HepG2 (cell line): ENCODE results near the gene RSAD1. TPM values are rescaled to one million over a fixed set of nuclear protein-coding genes. Genes with fewer than 3 reads are reported as not detected.

Source experiments
- ATAD3A ChIP-seq: sonication (generic); formaldehyde crosslinking; IDR thresholded peaks from 2 replicates; pipeline ENCODE4 v1.4.0; 2020; ENCODE audit warnings: missing genetic modification reagents
- DPF2 ChIP-seq: sonication (generic); formaldehyde crosslinking; IDR thresholded peaks from 2 replicates; pipeline ENCODE4 v1.4.0; 2020; ENCODE audit warnings: mild to moderate bottlenecking, low read depth, missing genetic modification reagents, borderline replicate concordance
- HOXA3 ChIP-seq: sonication (generic); formaldehyde crosslinking; IDR thresholded peaks from 2 replicates; pipeline ENCODE4 v1.5.0; 2020; ENCODE audit warnings: missing genetic modification reagents
- PHB2 ChIP-seq: fragments of 450-650 bp; IDR thresholded peaks from 2 replicates; pipeline ENCODE4 v1.6.1; 2018; ENCODE audit not compliant: partially characterized antibody
- POGK ChIP-seq: sonication (generic); formaldehyde crosslinking; conservative IDR thresholded peaks from 2 replicates; pipeline ENCODE4 v1.8.0; 2022; ENCODE audit warnings: mild to moderate bottlenecking, moderate library complexity, missing genetic modification reagents
- SATB2 ChIP-seq: sonication (generic); formaldehyde crosslinking; IDR thresholded peaks from 2 replicates; pipeline ENCODE4 v1.5.0; 2020; ENCODE audit warnings: missing genetic modification reagents
- TBP ChIP-seq: sonication (generic); formaldehyde crosslinking; IDR thresholded peaks from 2 replicates; pipeline ENCODE4 v1.5.0; 2020; ENCODE audit warnings: missing genetic modification reagents
- ZFP36L1 ChIP-seq: sonication (generic); formaldehyde crosslinking; IDR thresholded peaks from 2 replicates; pipeline ENCODE4 v1.8.0; 2022; ENCODE audit warnings: mild to moderate bottlenecking, missing genetic modification reagents, moderate library complexity
- ZNF274 ChIP-seq: sonication (generic); formaldehyde crosslinking; IDR thresholded peaks from 2 replicates; pipeline ENCODE4 v1.5.1; 2020; ENCODE audit warnings: mild to moderate bottlenecking, missing genetic modification reagents
- ZSCAN25 ChIP-seq: sonication (generic); formaldehyde crosslinking; IDR thresholded peaks from 2 replicates; pipeline ENCODE4 v1.8.0; 2022; ENCODE audit warnings: mild to moderate bottlenecking, missing genetic modification reagents
- polyA plus RNA-seq, 8 experiments: library from polyadenylated mRNA; depleted of rRNA in 3 of 8; stranded (reverse) in 7 of 8; unstranded in 1 of 8; fragments of >200 nt; fragmentation: Illumina TruSeq in 4 of 8; extraction: Trizol in 4 of 8; gene quantifications; 2 replicates each; pipeline versions ENCODE4 v1.2.1 to v1.2.3, GENCODE V29; 2011 to 2016; ENCODE audit warnings: low read depth in 4 of 8, missing spikeins in 1 of 8, mixed read lengths in 1 of 8; ENCODE audit not compliant: insufficient read depth in 1 of 8
- total RNA-seq, 5 experiments: library from RNA; depleted of rRNA; stranded (reverse); fragments of >200 nt; fragmentation: Illumina TruSeq; extraction: Trizol; gene quantifications; 2 replicates each; pipeline ENCODE4 v1.2.3, GENCODE V29; 2016; ENCODE audit warnings: low read depth in 1 of 5
- TF ChIP-seq, protein P1 (sequence below): IDR thresholded peaks from 2 replicates; pipeline ENCODE4 v1.6.1; 2016; ENCODE audit warnings: mild to moderate bottlenecking
- TF ChIP-seq, protein P2 (sequence below): sonication (generic); formaldehyde crosslinking; conservative IDR thresholded peaks from 2 replicates; pipeline ENCODE4 v1.4.0; 2020; ENCODE audit warnings: mild to moderate bottlenecking, missing genetic modification reagents, moderate library complexity
- TF ChIP-seq, protein P3 (sequence below): IDR thresholded peaks from 2 replicates; pipeline ENCODE4 v1.6.1; 2016; ENCODE audit warnings: low read depth
- TF ChIP-seq, protein P4 (sequence below): sonication (generic); formaldehyde crosslinking; IDR thresholded peaks from 2 replicates; pipeline ENCODE4 v1.4.0; 2020; ENCODE audit warnings: missing genetic modification reagents, mild to moderate bottlenecking, borderline replicate concordance
- TF ChIP-seq, protein P5 (sequence below), 2 experiments: sonication (generic) in 1 of 2; formaldehyde crosslinking in 1 of 2; IDR thresholded peaks; 2 replicates each; pipeline versions ENCODE4 v1.5.1 to v1.6.1; 2011 to 2020; ENCODE audit warnings: borderline replicate concordance in 1 of 2, low read depth in 1 of 2, low read length in 1 of 2, mild to moderate bottlenecking in 1 of 2, missing genetic modification reagents in 1 of 2, moderate library complexity in 1 of 2

The RSAD1 gene
- total and polyA plus RNA-seq, 2 of the 13 experiments (the other 11 are each of a cell fraction or from before 2014, with no cell fraction given), result 22.7 to 27.7 TPM

- no peak for TF ChIP-seq DPF2 (CRISPR knock-in tag)
- peak; percentile 81; the same call in 1 of the 2 replicates for TF ChIP-seq ZNF274
- TF ChIP-seq, protein P1, sequence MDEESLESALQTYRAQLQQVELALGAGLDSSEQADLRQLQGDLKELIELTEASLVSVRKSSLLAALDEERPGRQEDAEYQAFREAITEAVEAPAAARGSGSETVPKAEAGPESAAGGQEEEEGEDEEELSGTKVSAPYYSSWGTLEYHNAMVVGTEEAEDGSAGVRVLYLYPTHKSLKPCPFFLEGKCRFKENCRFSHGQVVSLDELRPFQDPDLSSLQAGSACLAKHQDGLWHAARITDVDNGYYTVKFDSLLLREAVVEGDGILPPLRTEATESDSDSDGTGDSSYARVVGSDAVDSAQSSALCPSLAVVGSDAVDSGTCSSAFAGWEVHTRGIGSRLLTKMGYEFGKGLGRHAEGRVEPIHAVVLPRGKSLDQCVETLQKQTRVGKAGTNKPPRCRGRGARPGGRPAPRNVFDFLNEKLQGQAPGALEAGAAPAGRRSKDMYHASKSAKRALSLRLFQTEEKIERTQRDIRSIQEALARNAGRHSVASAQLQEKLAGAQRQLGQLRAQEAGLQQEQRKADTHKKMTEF, result no peak
- TF ChIP-seq, protein P2, sequence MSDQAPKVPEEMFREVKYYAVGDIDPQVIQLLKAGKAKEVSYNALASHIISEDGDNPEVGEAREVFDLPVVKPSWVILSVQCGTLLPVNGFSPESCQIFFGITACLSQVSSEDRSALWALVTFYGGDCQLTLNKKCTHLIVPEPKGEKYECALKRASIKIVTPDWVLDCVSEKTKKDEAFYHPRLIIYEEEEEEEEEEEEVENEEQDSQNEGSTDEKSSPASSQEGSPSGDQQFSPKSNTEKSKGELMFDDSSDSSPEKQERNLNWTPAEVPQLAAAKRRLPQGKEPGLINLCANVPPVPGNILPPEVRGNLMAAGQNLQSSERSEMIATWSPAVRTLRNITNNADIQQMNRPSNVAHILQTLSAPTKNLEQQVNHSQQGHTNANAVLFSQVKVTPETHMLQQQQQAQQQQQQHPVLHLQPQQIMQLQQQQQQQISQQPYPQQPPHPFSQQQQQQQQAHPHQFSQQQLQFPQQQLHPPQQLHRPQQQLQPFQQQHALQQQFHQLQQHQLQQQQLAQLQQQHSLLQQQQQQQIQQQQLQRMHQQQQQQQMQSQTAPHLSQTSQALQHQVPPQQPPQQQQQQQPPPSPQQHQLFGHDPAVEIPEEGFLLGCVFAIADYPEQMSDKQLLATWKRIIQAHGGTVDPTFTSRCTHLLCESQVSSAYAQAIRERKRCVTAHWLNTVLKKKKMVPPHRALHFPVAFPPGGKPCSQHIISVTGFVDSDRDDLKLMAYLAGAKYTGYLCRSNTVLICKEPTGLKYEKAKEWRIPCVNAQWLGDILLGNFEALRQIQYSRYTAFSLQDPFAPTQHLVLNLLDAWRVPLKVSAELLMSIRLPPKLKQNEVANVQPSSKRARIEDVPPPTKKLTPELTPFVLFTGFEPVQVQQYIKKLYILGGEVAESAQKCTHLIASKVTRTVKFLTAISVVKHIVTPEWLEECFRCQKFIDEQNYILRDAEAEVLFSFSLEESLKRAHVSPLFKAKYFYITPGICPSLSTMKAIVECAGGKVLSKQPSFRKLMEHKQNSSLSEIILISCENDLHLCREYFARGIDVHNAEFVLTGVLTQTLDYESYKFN (CRISPR knock-in tag), result no peak
- TF ChIP-seq, protein P3, sequence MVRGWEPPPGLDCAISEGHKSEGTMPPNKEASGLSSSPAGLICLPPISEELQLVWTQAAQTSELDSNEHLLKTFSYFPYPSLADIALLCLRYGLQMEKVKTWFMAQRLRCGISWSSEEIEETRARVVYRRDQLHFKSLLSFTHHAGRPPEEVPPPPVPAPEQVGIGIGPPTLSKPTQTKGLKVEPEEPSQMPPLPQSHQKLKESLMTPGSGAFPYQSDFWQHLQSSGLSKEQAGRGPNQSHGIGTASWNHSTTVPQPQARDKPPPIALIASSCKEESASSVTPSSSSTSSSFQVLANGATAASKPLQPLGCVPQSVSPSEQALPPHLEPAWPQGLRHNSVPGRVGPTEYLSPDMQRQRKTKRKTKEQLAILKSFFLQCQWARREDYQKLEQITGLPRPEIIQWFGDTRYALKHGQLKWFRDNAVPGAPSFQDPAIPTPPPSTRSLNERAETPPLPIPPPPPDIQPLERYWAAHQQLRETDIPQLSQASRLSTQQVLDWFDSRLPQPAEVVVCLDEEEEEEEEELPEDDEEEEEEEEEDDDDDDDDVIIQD (CRISPR knock-in tag), result no peak
- TF ChIP-seq POGK (CRISPR knock-in tag), result no peak
- TF ChIP-seq SATB2 (CRISPR knock-in tag), result no peak
- TF ChIP-seq, protein P4, sequence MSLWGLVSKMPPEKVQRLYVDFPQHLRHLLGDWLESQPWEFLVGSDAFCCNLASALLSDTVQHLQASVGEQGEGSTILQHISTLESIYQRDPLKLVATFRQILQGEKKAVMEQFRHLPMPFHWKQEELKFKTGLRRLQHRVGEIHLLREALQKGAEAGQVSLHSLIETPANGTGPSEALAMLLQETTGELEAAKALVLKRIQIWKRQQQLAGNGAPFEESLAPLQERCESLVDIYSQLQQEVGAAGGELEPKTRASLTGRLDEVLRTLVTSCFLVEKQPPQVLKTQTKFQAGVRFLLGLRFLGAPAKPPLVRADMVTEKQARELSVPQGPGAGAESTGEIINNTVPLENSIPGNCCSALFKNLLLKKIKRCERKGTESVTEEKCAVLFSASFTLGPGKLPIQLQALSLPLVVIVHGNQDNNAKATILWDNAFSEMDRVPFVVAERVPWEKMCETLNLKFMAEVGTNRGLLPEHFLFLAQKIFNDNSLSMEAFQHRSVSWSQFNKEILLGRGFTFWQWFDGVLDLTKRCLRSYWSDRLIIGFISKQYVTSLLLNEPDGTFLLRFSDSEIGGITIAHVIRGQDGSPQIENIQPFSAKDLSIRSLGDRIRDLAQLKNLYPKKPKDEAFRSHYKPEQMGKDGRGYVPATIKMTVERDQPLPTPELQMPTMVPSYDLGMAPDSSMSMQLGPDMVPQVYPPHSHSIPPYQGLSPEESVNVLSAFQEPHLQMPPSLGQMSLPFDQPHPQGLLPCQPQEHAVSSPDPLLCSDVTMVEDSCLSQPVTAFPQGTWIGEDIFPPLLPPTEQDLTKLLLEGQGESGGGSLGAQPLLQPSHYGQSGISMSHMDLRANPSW (CRISPR knock-in tag), result no peak
- TF ChIP-seq, protein P5, sequence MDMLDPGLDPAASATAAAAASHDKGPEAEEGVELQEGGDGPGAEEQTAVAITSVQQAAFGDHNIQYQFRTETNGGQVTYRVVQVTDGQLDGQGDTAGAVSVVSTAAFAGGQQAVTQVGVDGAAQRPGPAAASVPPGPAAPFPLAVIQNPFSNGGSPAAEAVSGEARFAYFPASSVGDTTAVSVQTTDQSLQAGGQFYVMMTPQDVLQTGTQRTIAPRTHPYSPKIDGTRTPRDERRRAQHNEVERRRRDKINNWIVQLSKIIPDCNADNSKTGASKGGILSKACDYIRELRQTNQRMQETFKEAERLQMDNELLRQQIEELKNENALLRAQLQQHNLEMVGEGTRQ (IDR thresholded peaks at IDR 0.05; ENCODE audit: low read depth, low read length), result no peak
- TF ChIP-seq, protein P5 (CRISPR knock-in tag; IDR thresholded peaks at IDR 0.05; ENCODE audit: borderline replicate concordance), result no peak
- TF ChIP-seq ATAD3A (CRISPR knock-in tag), result no peak
- TF ChIP-seq ZFP36L1 (CRISPR knock-in tag), result no peak
- no peak for TF ChIP-seq PHB2
- TF ChIP-seq ZSCAN25 (CRISPR knock-in tag), result no peak
- TF ChIP-seq TBP (CRISPR knock-in tag), result no peak
- peak; percentile 42; the same call in 1 of the 2 replicates for TF ChIP-seq HOXA3 (CRISPR knock-in tag)
Observed at GRCh38 chr17:50479522-50480141, 972 bp downstream of the RSAD1 start (continued).
